ENCODE data around the gene GFRA1.

The GFRA1 gene

DNA sequence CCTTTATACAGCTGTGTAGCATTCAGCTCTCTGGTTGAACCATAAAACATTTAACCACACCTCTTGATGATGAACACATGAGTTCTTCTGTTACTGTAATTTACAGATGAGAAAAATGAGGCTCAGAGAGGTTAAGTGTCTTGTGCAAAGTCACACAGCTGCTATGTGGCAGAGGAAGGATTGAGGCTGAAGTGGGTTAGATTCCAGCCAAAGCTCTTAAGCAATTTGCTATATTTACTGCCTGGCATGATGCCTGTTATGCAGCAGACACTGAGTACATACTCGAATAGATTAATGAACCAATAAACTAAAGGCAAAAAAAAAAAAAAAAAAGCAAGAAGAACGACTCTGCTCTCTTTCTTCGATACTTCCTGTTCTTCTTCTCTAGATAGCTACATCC lies 35.7 kb downstream of the GFRA1 start:
- no peaks in the 10 kb centered on the region for H3K36me3 Mint-ChIP-seq
- peaks cover 4% of the 10 kb centered on the region for H3K9me3 Mint-ChIP-seq
- H3K4me3 Mint-ChIP-seq, result no peak overlapping the region
- no peak for DNase-seq (ENCODE audit: low spot score in 2 of 2)
- no peak overlapping the region for H3K27ac Mint-ChIP-seq
- no peaks in the 10 kb centered on the region for H3K4me1 Mint-ChIP-seq
- ATAC-seq, result no peak

GRCh38 chr10:116233230-116233629 lies 39.8 kb downstream of the GFRA1 start:
- Mint-ChIP-seq H3K36me3 (no peaks in the 10 kb centered on the region), H3K9me3 (peaks cover 7% of the 10 kb centered on the region), H3K27ac (no peak overlapping the region), H3K4me3 (no peak overlapping the region), H3K4me1 (no peaks in the 10 kb centered on the region)
- ATAC-seq (no peak), DNase-seq (ENCODE audit: low spot score in 2 of 2) (no peak)

DNA sequence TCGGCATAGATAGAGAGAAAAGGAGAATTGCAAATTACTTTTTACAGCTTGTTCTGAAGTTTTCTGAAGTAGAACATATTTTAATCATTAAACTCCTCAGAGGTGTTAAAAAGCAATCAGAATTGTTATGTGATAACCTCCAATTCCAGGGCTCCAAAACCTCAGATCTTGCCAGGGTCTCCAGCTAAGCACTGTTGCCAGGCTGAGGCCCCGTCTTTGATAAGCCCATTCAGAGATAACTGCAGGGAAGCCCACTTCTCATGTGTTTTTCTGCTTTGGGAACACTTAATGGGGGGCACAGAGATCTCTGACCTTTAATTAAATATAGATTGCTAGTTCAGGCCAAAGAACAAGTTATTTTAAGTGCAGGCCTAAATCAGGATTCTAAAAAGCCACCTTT lies 40.4 kb downstream of the GFRA1 start:
- Mint-ChIP-seq H3K9me3 (peaks cover 7% of the 10 kb centered on the region), H3K4me3 (no peak overlapping the region), H3K4me1 (no peaks in the 10 kb centered on the region), H3K27ac (no peak overlapping the region), H3K36me3 (no peaks in the 10 kb centered on the region)
- DNase-seq (ENCODE audit: low spot score in 2 of 2), result no peak
- no peak for ATAC-seq

DNA sequence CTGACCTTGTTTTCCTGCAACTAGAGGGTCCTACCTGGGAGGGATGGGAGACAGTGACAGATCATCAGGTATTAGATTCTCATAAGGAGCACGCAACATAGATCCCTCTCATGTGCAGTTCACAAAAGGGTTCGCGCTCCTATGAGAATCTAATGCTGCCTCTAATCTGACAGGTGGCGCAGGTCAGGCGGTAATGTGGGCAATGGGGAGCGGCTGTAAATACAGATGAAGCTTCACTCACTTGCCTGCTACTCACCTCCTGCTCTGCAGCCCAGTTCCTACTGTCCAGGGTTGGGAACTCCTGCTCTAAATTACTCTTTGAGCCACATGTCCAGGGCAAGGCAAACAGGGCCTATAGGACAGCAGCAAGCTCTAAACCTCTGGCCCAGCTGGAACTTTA lies 46.2 kb downstream of the GFRA1 start:
- peaks cover 2% of the 10 kb centered on the region for H3K9me3 Mint-ChIP-seq

DNA sequence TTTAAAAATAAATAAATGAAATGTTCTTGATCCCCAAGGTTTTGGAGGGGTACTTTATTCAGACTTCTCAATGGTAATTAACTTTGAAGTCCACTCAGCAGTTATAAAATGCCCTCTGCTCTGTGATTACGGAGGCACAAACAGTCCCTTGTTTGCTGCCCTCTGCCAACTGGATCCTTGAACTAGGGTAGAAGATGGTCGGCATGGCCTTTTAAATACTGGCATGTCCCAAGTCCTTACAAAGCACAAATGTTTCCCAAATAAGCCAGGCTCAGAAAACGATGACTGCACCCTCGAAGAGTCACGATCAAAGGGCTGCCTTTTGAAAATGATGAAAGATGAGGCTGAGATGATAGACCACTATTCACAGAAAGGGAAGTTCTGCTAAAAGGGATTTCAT lies 47.0 kb downstream of the GFRA1 start:
- H3K36me3 Mint-ChIP-seq, result no peaks in the 10 kb centered on the region
- no peak overlapping the region for H3K4me3 Mint-ChIP-seq
- no peaks in the 10 kb centered on the region for H3K4me1 Mint-ChIP-seq
- peaks cover 2% of the 10 kb centered on the region for H3K9me3 Mint-ChIP-seq
- H3K27ac Mint-ChIP-seq, result no peak overlapping the region
- ATAC-seq, result no peak
- no peak for DNase-seq (ENCODE audit: low spot score in 2 of 2)

More for the DNA sequence above, 46.2 kb downstream of the GFRA1 start:
- no peak overlapping the region for H3K27ac Mint-ChIP-seq
- no peak overlapping the region for H3K4me3 Mint-ChIP-seq
- no peak for DNase-seq (ENCODE audit: low spot score in 2 of 2)
- H3K36me3 Mint-ChIP-seq, result no peaks in the 10 kb centered on the region
- ATAC-seq, result no peak
- no peaks in the 10 kb centered on the region for H3K4me1 Mint-ChIP-seq

GRCh38 chr10:116223289-116223688 lies 49.7 kb downstream of the GFRA1 start:
- DNase-seq (ENCODE audit: low spot score in 2 of 2), result no peak
- H3K36me3 Mint-ChIP-seq, result no peaks in the 10 kb centered on the region
- H3K4me3 Mint-ChIP-seq, result no peak overlapping the region
- H3K27ac Mint-ChIP-seq, result no peak overlapping the region
- H3K4me1 Mint-ChIP-seq, result no peaks in the 10 kb centered on the region
- peak; percentile 32 for ATAC-seq
- H3K9me3 Mint-ChIP-seq, result no peaks in the 10 kb centered on the region

DNA sequence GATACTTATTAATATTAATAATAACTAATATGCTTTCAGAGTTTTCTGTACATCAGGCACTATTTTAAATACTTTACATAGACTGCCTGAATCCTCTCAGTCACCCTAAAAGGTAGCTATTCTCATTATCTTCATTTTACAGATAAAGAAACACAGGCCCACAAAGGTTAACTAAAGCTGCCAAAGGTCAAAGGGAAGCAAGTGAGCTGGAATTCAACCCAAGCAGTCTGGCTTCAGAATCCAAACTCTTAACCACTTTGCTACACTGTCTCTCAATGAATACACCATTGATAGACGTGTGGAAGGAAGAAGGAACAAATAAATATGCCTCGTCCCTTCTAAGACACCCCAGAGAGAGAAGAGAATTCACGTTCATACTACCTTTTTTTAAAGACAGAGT lies 52.0 kb downstream of the GFRA1 start:
- Mint-ChIP-seq H3K27ac (no peak overlapping the region), H3K4me1 (no peaks in the 10 kb centered on the region), H3K36me3 (no peaks in the 10 kb centered on the region), H3K4me3 (no peak overlapping the region), H3K9me3 (no peaks in the 10 kb centered on the region)
- ATAC-seq (no peak), DNase-seq (ENCODE audit: low spot score in 2 of 2) (no peak)

DNA sequence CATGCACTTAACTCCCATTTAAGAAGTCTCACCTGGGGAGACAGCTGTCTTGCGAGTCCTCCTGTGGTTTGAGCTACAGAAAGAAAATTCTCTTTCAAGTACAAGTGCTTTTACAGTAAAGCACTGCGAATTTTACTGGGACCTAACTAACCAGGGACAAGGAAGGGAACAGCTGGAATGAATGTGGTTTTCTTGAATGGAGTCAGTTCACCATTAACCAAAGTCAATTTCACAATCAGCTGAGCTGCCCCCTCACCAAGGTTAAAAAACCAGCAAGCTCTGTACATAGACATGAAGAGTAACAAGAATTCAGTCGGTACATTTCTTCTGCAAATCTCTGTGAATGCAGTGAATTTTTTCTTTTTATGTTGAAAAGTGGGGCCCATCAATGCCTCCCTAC lies 56.3 kb downstream of the GFRA1 start:
- ATAC-seq (no peak), DNase-seq (ENCODE audit: low spot score in 2 of 2) (no peak)
- no peak overlapping the region for H3K27ac Mint-ChIP-seq
- no peaks in the 10 kb centered on the region for H3K36me3 Mint-ChIP-seq
- H3K9me3 Mint-ChIP-seq, result no peaks in the 10 kb centered on the region
- no peaks in the 10 kb centered on the region for H3K4me1 Mint-ChIP-seq
- H3K4me3 Mint-ChIP-seq, result no peak overlapping the region

DNA sequence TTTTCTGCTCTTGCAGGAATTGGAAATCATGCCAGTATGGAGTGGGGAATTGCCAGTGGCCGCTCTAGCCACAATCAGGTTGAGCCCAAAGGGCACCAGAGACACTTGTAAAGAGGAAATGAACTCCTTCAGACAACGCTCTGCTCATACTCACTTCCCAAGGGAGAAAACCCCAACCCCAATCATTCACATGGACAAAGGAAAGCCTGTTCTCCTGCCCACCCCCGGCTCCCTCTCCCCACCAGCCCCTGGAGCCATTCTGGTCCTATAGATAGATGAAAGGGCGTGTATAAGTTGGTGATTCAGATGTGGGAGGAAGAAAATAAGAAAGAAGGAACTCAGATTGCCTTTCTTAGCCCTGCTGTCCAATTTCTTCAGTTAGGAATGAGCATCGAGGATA lies 57.4 kb downstream of the GFRA1 start:
- H3K36me3 Mint-ChIP-seq, result no peaks in the 10 kb centered on the region
- no peak for DNase-seq (ENCODE audit: low spot score in 2 of 2)

GRCh38 chr10:116211682-116212081 lies 61.3 kb downstream of the GFRA1 start:
- Mint-ChIP-seq H3K36me3 (no peaks in the 10 kb centered on the region), H3K4me1 (no peaks in the 10 kb centered on the region), H3K27ac (no peak overlapping the region), H3K4me3 (no peak overlapping the region), H3K9me3 (no peaks in the 10 kb centered on the region)
- DNase-seq (ENCODE audit: low spot score in 2 of 2) (no peak), ATAC-seq (no peak)

More for the DNA sequence above, 57.4 kb downstream of the GFRA1 start:
- H3K4me3 Mint-ChIP-seq, result no peak overlapping the region
- H3K4me1 Mint-ChIP-seq, result no peaks in the 10 kb centered on the region
- H3K9me3 Mint-ChIP-seq, result no peaks in the 10 kb centered on the region
- ATAC-seq, result no peak
- no peak overlapping the region for H3K27ac Mint-ChIP-seq

GRCh38 chr10:116210588-116211346 lies 62.2 kb downstream of the GFRA1 start:
- no peak for DNase-seq (ENCODE audit: low spot score in 2 of 2)
- H3K36me3 Mint-ChIP-seq, result no peaks in the 10 kb centered on the region
- no peaks in the 10 kb centered on the region for H3K4me1 Mint-ChIP-seq
- no peak overlapping the region for H3K27ac Mint-ChIP-seq
- peak; percentile 21 for ATAC-seq
- H3K9me3 Mint-ChIP-seq, result no peaks in the 10 kb centered on the region
- H3K4me3 Mint-ChIP-seq, result no peak overlapping the region

GRCh38 chr10:116209781-116210180 lies 63.2 kb downstream of the GFRA1 start:
- no peaks in the 10 kb centered on the region for H3K4me1 Mint-ChIP-seq
- H3K36me3 Mint-ChIP-seq, result no peaks in the 10 kb centered on the region
- H3K27ac Mint-ChIP-seq, result no peak overlapping the region
- no peak for ATAC-seq
- no peaks in the 10 kb centered on the region for H3K9me3 Mint-ChIP-seq
- DNase-seq (ENCODE audit: low spot score in 2 of 2), result no peak
- no peak overlapping the region for H3K4me3 Mint-ChIP-seq

GRCh38 chr10:116208956-116209567 lies 63.9 kb downstream of the GFRA1 start:
- ATAC-seq (no peak), DNase-seq (ENCODE audit: low spot score in 2 of 2) (no peak)
- Mint-ChIP-seq H3K9me3 (no peaks in the 10 kb centered on the region), H3K4me1 (no peaks in the 10 kb centered on the region), H3K27ac (no peak overlapping the region), H3K36me3 (no peaks in the 10 kb centered on the region), H3K4me3 (no peak overlapping the region)

GRCh38 chr10:116207690-116208089 lies 65.3 kb downstream of the GFRA1 start:
- no peaks in the 10 kb centered on the region for H3K36me3 Mint-ChIP-seq
- DNase-seq (ENCODE audit: low spot score in 2 of 2) (no peak), ATAC-seq (no peak)
- no peaks in the 10 kb centered on the region for H3K4me1 Mint-ChIP-seq
- no peak overlapping the region for H3K4me3 Mint-ChIP-seq
- no peaks in the 10 kb centered on the region for H3K9me3 Mint-ChIP-seq
- H3K27ac Mint-ChIP-seq, result no peak overlapping the region

DNA sequence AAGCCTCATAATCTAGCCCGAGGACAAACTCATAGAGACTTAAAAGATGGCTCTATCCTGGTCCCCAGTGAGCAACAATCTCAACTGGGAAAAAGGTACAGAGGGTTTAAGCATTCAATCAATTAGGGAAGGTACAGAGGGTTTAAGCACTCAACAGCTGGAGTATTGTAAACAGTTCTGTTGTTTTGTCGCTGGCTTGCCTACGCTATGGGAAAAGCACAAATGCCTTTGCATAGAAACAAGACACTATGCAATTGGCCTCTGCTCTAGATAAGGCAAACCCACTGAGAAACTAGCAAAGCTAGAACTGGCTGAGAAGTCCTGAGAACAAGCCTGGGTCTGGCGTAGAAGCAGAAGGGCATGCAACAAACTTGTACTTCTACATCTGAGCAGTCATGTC lies 69.3 kb downstream of the GFRA1 start:
- DNase-seq (ENCODE audit: low spot score in 2 of 2) (no peak), ATAC-seq (no peak)
- Mint-ChIP-seq H3K4me3 (no peak overlapping the region), H3K27ac (no peak overlapping the region), H3K4me1 (no peaks in the 10 kb centered on the region), H3K36me3 (no peaks in the 10 kb centered on the region), H3K9me3 (peaks cover 2% of the 10 kb centered on the region)

GRCh38 chr10:116201670-116202430 lies 71.2 kb downstream of the GFRA1 start:
- ATAC-seq (no peak), DNase-seq (ENCODE audit: low spot score in 2 of 2) (no peak)
- no peak overlapping the region for H3K27ac Mint-ChIP-seq
- no peaks in the 10 kb centered on the region for H3K36me3 Mint-ChIP-seq
- no peak overlapping the region for H3K4me3 Mint-ChIP-seq
- no peaks in the 10 kb centered on the region for H3K4me1 Mint-ChIP-seq
- H3K9me3 Mint-ChIP-seq, result peaks cover 2% of the 10 kb centered on the region

Measured in stimulated activated effector memory CD8-positive, alpha-beta T cell treated with anti-CD3 and anti-CD28 coated beads, Interleukin-12 subunit alpha, Interleukin-12 subunit beta, amount 100 ng/mL, for 72 hours (primary cell).